Transverse colon (tissue), 4 donors: ENCODE results near the gene PLEKHO2. TPM values are rescaled to one million over a fixed set of nuclear protein-coding genes. Genes with fewer than 3 reads are reported as not detected.

Experiments
- DNase-seq: peaks from one replicate; pipeline ENCODE4 v3.0.0-alpha.2; 2019
- H3K27ac ChIP-seq, 4 donors: fragments of 200-600 bp; sonication (generic); 2 replicates each; pipeline ENCODE4 v1.5.1; 2016 to 2018; ENCODE audit warnings: inconsistent platforms in 4 of 4
- H3K27me3 ChIP-seq: fragments of 200-600 bp; sonication (generic); 2 replicates; pipeline ENCODE4 v1.5.1; 2017; ENCODE audit warnings: inconsistent platforms
- H3K36me3 ChIP-seq, 4 donors: fragments of 200-600 bp; sonication (generic); 2 replicates each; pipeline ENCODE4 v1.5.1; 2017 to 2019; ENCODE audit warnings: inconsistent platforms in 4 of 4
- H3K4me1 ChIP-seq, 4 donors: fragments of 200-600 bp; sonication (generic); 2 replicates each; pipeline ENCODE4 v1.5.1; 2017 to 2020; ENCODE audit warnings: inconsistent platforms in 4 of 4
- H3K4me3 ChIP-seq, 4 donors: fragments of 200-600 bp; sonication (generic); 1 replicate in 1 of 4; 2 replicates in 3 of 4; pipeline versions ENCODE4 v1.5.1 to v1.6.1; 2017 to 2019; ENCODE audit warnings: inconsistent platforms in 4 of 4
- H3K9me3 ChIP-seq, 2 donors: fragments of 200-600 bp; sonication (generic); 2 replicates each; pipeline ENCODE4 v1.5.1; 2017 to 2019; ENCODE audit warnings: inconsistent platforms in 2 of 2
- EP300 ChIP-seq: sonication (generic); formaldehyde crosslinking; IDR thresholded peaks from one replicate; pipeline ENCODE4 v1.6.1; 2017; ENCODE audit warnings: antibody characterized with exemption, low read depth
- POLR2A ChIP-seq: fragments of 450-650 bp; IDR thresholded peaks from one replicate; pipeline ENCODE4 v1.6.1; 2016; ENCODE audit warnings: antibody characterized with exemption, mild to moderate bottlenecking, moderate library complexity
- POLR2AphosphoS5 ChIP-seq, 3 donors: sonication (generic); formaldehyde crosslinking; IDR thresholded peaks; one replicate each; pipeline ENCODE4 v1.6.1; 2016; ENCODE audit warnings: antibody characterized with exemption in 3 of 3
- WGBS, 2 donors: methylation state at CpG; one replicate each; pipeline ENCODE4 v1.1.5; 2018; ENCODE audit warnings: low coverage in 1 of 2; 5-methylcytosine and 5-hydroxymethylcytosine counted together
- in situ Hi-C, 4 donors: fragments of 200-750 bp; cut with MboI; loops; one replicate each; pipeline versions ENCODE4 v1.15.0 to v1.15.1; 2017; ENCODE audit warnings: low sequenced_read_pairs in 3 of 4, low pct_ligation_motif_present in 1 of 4, low pct_unique_long_range_greater_than_20kb in 1 of 4
- intact Hi-C: fragments of 100-400 bp; cut with DNase I; formaldehyde crosslinking; loops from one replicate; pipeline ENCODE4 v1.15.1; 2023; ENCODE audit warnings: low total_unique reads
- total RNA-seq, 4 donors: library from RNA; depleted of rRNA; stranded (reverse); fragments of >200 nt; gene quantifications; one replicate each; pipeline ENCODE4 v1.1.0, GENCODE V29; 2016
- TF ChIP-seq, protein P1 (sequence below), 5 experiments: fragments of 200-600 bp in 3 of 5; fragments of 450-650 bp in 2 of 5; sonication (generic) in 3 of 5; IDR thresholded peaks; 1 replicate in 2 of 5; 2 replicates in 3 of 5; pipeline ENCODE4 v1.5.1; 2016 to 2017; ENCODE audit warnings: antibody characterized with exemption in 5 of 5, inconsistent platforms in 3 of 5, mild to moderate bottlenecking in 2 of 5, moderate library complexity in 1 of 5

PLEKHO2 gene
- total RNA-seq, 4 donors from 2014 or later = 4.6 to 12.3 (median 9.8) TPM

DNA sequence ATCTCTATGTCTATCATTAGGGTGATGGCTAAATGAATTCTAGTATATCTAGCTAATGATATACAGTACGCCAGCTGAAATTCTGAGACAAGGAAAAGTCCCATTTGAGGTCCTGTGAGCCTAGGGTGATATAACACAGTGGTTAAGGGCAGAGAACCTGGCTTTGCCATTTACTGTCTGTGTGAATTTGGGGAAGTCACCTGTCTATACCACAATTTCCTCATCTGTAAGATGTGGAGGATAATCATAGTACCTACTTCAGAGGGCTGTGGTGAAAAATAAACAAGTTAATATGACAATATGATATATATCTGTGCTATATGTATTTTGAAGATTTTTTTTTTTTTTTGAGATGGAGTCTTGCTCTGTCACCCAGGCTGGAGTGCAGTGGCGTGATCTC lies 60.2 kb downstream of the PLEKHO2 start:
- in situ Hi-C loops (loop anchor here in 3 of 4 donors (10.0 to 25.0 kb wide), 3 partner anchors 67 to 167 kb away; no protein-coding TSS in a partner anchor), intact Hi-C loops (no loop called here)
- no peaks in the 10 kb centered on the region for H3K27me3 ChIP-seq
- H3K4me1 ChIP-seq = peaks cover 0 to 21% (median 0%) of the 10 kb centered on the region in 4 donors
- TF ChIP-seq EP300 = no peak
- no peak for TF ChIP-seq POLR2A
- no peak for TF ChIP-seq POLR2AphosphoS5 (IDR thresholded peaks at IDR 0.05)
- TF ChIP-seq, protein P1, sequence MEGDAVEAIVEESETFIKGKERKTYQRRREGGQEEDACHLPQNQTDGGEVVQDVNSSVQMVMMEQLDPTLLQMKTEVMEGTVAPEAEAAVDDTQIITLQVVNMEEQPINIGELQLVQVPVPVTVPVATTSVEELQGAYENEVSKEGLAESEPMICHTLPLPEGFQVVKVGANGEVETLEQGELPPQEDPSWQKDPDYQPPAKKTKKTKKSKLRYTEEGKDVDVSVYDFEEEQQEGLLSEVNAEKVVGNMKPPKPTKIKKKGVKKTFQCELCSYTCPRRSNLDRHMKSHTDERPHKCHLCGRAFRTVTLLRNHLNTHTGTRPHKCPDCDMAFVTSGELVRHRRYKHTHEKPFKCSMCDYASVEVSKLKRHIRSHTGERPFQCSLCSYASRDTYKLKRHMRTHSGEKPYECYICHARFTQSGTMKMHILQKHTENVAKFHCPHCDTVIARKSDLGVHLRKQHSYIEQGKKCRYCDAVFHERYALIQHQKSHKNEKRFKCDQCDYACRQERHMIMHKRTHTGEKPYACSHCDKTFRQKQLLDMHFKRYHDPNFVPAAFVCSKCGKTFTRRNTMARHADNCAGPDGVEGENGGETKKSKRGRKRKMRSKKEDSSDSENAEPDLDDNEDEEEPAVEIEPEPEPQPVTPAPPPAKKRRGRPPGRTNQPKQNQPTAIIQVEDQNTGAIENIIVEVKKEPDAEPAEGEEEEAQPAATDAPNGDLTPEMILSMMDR (IDR thresholded peaks at IDR 0.05) = no peak
- H3K36me3 ChIP-seq = no peaks in the 10 kb centered on the region
- H3K9me3 ChIP-seq = peaks cover 0 to 9% of the 10 kb centered on the region in 2 donors
- WGBS, 2 donors = 45 to 63% methylated on average over 2 of the region's 2 CpGs
- no peak for DNase-seq
- H3K27ac ChIP-seq = no peak overlapping the region
- no peak overlapping the region for H3K4me3 ChIP-seq

DNA sequence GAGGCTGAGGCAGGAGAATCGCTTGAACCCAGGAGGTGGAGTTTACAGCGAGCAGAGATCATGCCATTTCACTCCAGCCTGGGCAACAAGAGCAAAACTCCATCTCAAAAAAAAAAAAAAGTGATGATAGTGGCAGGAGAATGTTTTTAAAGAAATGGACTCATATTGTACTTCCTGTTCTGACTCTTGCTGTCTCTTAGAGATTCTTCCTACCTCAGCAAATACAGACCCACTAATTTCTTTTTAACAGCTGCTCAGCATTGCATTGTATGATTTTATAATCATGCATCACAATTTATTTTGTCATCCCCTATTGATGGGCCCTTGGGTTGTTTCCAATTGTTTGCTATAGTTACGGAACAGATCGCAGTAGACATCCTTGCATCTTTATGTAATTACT lies 61.1 kb downstream of the PLEKHO2 start:
- H3K27ac ChIP-seq = no peak overlapping the region
- in situ Hi-C loops = loop anchor here in 3 of 4 donors (10.0 to 25.0 kb wide), 3 partner anchors 68 to 168 kb away; no protein-coding TSS in a partner anchor
- H3K27me3 ChIP-seq = no peaks in the 10 kb centered on the region
- intact Hi-C loops = no loop called here
- peaks cover 0 to 9% of the 10 kb centered on the region in 2 donors for H3K9me3 ChIP-seq
- no peak for TF ChIP-seq POLR2AphosphoS5 (IDR thresholded peaks at IDR 0.05)
- no peak for TF ChIP-seq POLR2A
- no peak overlapping the region for H3K4me3 ChIP-seq
- WGBS, 2 donors = 87 to 92% methylated on average over 4 of the region's 4 CpGs
- peaks cover 0 to 11% (median 0%) of the 10 kb centered on the region in 4 donors for H3K4me1 ChIP-seq
- no peaks in the 10 kb centered on the region for H3K36me3 ChIP-seq
- DNase-seq = no peak

DNA sequence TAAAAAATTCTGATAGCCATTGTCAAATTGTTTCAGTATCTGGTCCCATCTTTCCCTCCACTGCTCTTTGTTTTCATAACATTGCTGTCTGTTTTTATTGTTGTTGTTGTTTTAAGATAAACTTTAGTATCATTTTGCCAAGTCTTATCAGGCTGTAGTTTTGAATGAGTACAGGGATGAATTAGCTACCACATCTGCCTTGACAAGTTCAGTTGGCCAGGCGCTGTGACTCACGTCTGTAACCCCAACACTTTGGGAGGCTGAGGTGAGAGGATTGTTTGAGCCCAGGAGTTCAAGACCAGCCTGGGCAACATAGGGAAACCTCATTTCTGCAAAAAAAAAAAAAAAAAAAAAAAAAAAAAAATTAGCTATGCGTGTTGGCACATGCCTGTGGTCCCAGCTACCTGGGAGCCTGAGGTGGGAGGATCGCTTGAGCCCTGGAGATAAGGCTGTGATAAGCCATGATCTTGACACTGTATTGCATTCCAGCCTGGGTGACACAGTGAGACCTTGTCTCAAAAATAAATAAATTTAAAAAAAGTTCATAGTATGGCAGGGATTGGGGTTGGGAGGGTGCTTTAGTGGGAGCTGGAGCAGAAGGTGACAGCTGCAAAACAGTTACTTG lies 61.7 kb downstream of the PLEKHO2 start:
- no peak overlapping the region for H3K4me3 ChIP-seq
- 85 to 94% methylated on average over 2 to 4 of the region's 4 CpGs for WGBS, 2 donors
- peaks cover 0 to 6% (median 0%) of the 10 kb centered on the region in 4 donors for H3K4me1 ChIP-seq
- H3K27me3 ChIP-seq = no peaks in the 10 kb centered on the region
- no peak for DNase-seq
- peaks cover 0 to 9% of the 10 kb centered on the region in 2 donors for H3K9me3 ChIP-seq
- in situ Hi-C loops (loop anchor here in 3 of 4 donors (10.0 to 25.0 kb wide), 3 partner anchors 69 to 169 kb away; no protein-coding TSS in a partner anchor), intact Hi-C loops (no loop called here)
- H3K27ac ChIP-seq = no peak overlapping the region
- H3K36me3 ChIP-seq = no peaks in the 10 kb centered on the region
- no peak for TF ChIP-seq POLR2AphosphoS5 (IDR thresholded peaks at IDR 0.05)

DNA sequence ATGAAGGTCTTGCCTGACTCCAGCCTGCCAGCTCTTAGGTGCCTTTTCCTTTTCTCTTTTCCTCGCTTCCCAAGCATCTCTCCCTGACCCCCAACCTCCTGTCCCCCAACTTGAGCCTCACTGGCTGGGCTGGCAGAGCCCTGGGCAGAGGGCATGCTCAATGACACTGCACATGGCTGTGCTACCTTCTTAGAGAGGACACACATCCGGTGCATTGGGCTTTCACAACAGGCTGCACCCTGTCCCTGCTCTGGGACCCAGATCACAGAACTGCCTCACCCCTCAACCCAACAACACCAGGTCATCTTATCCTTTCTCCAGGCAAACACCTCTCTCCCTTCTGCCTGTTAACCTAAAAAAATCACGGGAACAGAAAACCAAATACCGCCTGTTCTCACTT lies 62.5 kb downstream of the PLEKHO2 start:
- 86 to 95% methylated on average over 2 to 4 of the region's 4 CpGs for WGBS, 2 donors
- intact Hi-C loops = no loop called here
- DNase-seq = no peak
- H3K36me3 ChIP-seq = no peaks in the 10 kb centered on the region
- H3K4me3 ChIP-seq = no peak overlapping the region
- in situ Hi-C loops = loop anchor here in 3 of 4 donors (10.0 to 25.0 kb wide), 3 partner anchors 69 to 169 kb away; no protein-coding TSS in a partner anchor
- no peak for TF ChIP-seq POLR2AphosphoS5 (IDR thresholded peaks at IDR 0.05)
- TF ChIP-seq, protein P1 (IDR thresholded peaks at IDR 0.05) = no peak
- TF ChIP-seq EP300 = no peak
- no peak for TF ChIP-seq POLR2A
- H3K27me3 ChIP-seq = no peaks in the 10 kb centered on the region
- H3K4me1 ChIP-seq = peaks cover 0 to 5% (median 0%) of the 10 kb centered on the region in 4 donors
- no peak overlapping the region for H3K27ac ChIP-seq
- H3K9me3 ChIP-seq = peaks cover 0 to 9% of the 10 kb centered on the region in 2 donors

DNA sequence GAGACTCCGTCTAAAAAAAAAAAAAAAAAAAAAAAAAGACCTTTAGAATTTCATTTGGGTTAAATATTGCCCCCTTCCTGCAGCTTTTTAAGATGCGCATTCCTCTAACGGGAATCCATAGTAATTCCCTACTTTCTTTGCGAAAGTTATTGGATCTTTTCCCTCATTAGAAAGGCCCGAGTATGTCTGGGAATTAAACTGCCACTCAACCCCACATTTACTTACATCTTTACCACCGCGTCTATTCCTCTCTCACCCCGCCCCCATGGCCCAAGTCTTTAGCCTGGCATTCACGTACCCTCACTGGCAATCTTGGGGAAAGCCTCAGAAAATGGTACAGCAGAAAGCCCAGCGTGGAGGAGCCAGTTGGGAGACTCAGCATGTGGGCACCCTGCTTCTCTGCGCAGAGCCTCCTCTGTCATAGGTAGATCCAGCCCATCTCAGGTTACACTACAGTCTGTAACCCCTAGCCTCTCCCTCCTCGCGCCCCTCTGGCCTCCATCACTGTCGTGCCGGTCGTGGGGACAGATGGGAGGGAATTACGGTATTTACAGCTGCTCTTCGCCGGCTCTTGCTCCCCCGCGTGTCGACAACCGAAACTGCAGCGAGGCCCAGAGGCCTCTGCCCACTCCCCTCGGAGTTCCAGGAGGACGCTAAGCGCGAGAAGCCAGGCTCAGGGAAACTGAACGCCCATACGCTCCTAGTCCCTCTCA lies 63.6 kb downstream of the PLEKHO2 start:
- peaks cover 0 to 9% of the 10 kb centered on the region in 2 donors for H3K9me3 ChIP-seq
- intact Hi-C loops (loop anchor here (5.0 kb wide), 2 partner anchors 63 to 173 kb away; partner anchors contain the start of gene PLEKHO2), in situ Hi-C loops (loop anchor here (5.0 to 25.0 kb wide), 4 partner anchors 70 to 173 kb away; no protein-coding TSS in a partner anchor)
- no peaks in the 10 kb centered on the region for H3K27me3 ChIP-seq
- peak overlapping the region in 3 of 4 donors; percentile 13 to 38 (median 30) for H3K27ac ChIP-seq
- TF ChIP-seq POLR2A = no peak
- TF ChIP-seq, protein P1 (IDR thresholded peaks at IDR 0.05) = peak; percentile 75 to 83 (median 77)
- H3K36me3 ChIP-seq = no peaks in the 10 kb centered on the region
- H3K4me3 ChIP-seq = peak overlapping the region in 3 of 4 donors; percentile 2 to 32 (median 32)
- peak; percentile 79 for DNase-seq
- peaks cover 0 to 5% (median 0%) of the 10 kb centered on the region in 4 donors for H3K4me1 ChIP-seq
- 31 to 58% methylated on average over 11 to 30 of the region's 30 CpGs for WGBS, 2 donors
